Central memory CD8-positive, alpha-beta T cell (primary cell): Measurements from ENCODE around the gene CRP.

ENCODE experiments used
- ATAC-seq: fragments of 150-1000 bp; cut with Tn5 transposase; replicated peaks from 2 replicates; pipeline ENCODE4 v1.10.0; 2022; ENCODE audit warnings: mild to moderate bottlenecking, moderate FRiP score, moderate number of reproducible peaks; ENCODE audit not compliant: poor library complexity, severe bottlenecking; ENCODE audit errors: extremely low read depth
- DNase-seq, 2 donors: peaks; one replicate each; pipeline ENCODE4 v3.0.0; 2021; ENCODE audit warnings: low spot score in 2 of 2
- H3K27ac Mint-ChIP-seq: one replicate; pipeline ENCODE4 v1.8.0; 2022; ENCODE audit warnings: low read depth, mild to moderate bottlenecking, moderate library complexity, mixed read lengths
- H3K27me3 Mint-ChIP-seq: one replicate; pipeline ENCODE4 v1.8.0; 2022; ENCODE audit warnings: mixed read lengths
- H3K36me3 Mint-ChIP-seq: one replicate; pipeline ENCODE4 v1.8.0; 2022; ENCODE audit warnings: mild to moderate bottlenecking, moderate library complexity, mixed read lengths; ENCODE audit not compliant: insufficient read depth
- H3K4me1 Mint-ChIP-seq: one replicate; pipeline ENCODE4 v1.8.0; 2022; ENCODE audit warnings: mixed read lengths
- H3K4me3 Mint-ChIP-seq: one replicate; pipeline ENCODE4 v1.8.0; 2022; ENCODE audit warnings: mild to moderate bottlenecking, moderate library complexity, mixed read lengths
- H3K9me3 Mint-ChIP-seq: one replicate; pipeline ENCODE4 v1.8.0; 2022; ENCODE audit warnings: mixed read lengths

Gene CRP

GRCh38 chr1:159714529-159714928 lies at the start of gene CRP:
Gene CRP, minus strand, starts transcription at chr1:159714589. Its CDS starts 104 bp downstream, at chr1:159714485.
- ATAC-seq: no peak
- DNase-seq: no peak
- Mint-ChIP-seq H3K27ac (no peak within 1 kb of the TSS), H3K9me3 (peaks cover 17% of the 10 kb centered on the region), H3K27me3 (peaks cover 69% of the 10 kb centered on the region), H3K36me3 (peaks cover 3% of the 10 kb centered on the region), H3K4me1 (no peaks in the 10 kb centered on the region), H3K4me3 (no peak within 1 kb of the TSS)

DNA sequence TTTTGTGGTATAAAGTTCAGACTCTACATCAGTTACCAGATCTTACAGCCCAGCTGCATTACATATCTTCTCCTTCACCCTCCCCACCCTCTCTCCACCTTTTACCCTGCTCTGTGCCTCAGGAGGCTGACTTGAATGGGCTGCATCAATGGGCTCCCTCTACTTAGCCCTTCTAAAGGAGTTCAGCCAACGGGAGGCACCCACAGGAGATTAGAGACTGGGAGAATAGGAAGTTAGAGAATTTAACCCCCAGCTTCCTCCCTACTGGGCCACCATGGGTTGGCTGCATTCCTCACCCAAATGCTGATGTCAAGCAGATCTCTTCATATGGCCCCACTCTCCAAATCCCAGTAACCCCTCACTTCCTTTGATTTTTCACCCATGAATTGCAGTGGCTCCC lies 49.3 kb upstream of the CRP start:
- Mint-ChIP-seq H3K27ac (no peak overlapping the region), H3K4me3 (no peak overlapping the region), H3K4me1 (no peaks in the 10 kb centered on the region), H3K9me3 (no peaks in the 10 kb centered on the region), H3K27me3 (peaks cover 43% of the 10 kb centered on the region), H3K36me3 (no peaks in the 10 kb centered on the region)
- no peak for DNase-seq
- no peak for ATAC-seq

DNA sequence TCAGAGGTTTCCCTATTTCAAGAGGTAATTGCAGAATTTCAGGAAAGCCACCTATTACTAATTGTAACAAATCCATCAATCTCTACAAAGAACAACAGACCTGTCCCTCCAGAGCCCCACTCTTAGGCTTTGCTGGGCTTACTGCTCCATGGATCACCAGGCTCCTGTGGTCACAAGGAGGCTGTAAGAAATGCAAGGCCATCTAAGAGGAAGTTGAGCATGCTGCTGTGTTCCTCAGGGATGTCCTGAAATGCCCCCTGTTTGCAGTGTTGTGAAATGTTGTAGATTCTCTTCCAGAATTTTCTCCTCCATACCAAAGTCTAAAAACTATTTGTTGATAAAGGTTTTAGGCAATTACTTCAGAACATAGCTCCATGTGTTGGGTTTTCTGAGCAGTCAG lies 42.0 kb upstream of the CRP start:
- Mint-ChIP-seq H3K27ac (no peak overlapping the region), H3K36me3 (no peaks in the 10 kb centered on the region), H3K4me3 (no peak overlapping the region), H3K9me3 (no peaks in the 10 kb centered on the region), H3K27me3 (peaks cover 21% of the 10 kb centered on the region), H3K4me1 (no peaks in the 10 kb centered on the region)
- ATAC-seq (no peak), DNase-seq (no peak)

DNA sequence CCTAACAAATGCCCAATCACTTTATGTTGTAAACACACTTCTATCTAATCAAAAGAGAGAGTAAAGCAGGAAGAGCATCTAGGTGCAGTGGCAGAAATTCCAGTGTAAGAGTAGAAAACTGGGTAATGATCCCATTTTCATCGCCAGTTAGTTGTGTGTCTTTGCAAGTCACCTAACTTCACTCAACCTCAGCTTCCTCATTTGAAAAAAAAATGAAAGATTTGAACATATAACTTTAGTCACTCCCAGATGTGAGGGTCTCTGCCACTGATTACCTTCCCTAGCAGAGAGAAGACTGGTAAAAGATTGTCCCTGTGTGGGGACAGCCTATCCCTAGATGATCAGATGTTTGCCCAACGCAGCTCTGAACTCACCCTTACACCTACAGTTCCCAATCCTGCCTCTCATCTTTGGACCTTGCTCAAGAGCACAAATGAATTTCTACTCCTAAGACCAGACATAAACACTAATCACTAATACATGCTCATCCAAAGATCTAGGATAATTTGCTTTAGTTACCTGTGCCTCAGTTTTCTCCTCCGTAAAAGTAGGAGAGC lies 41.1 kb upstream of the CRP start:
- Mint-ChIP-seq H3K9me3 (no peaks in the 10 kb centered on the region), H3K27me3 (peaks cover 12% of the 10 kb centered on the region), H3K4me1 (no peaks in the 10 kb centered on the region), H3K4me3 (no peak overlapping the region), H3K27ac (no peak overlapping the region), H3K36me3 (no peaks in the 10 kb centered on the region)
- no peak for DNase-seq
- no peak for ATAC-seq

GRCh38 chr1:159753386-159753785 lies 39.0 kb upstream of the CRP start:
- Mint-ChIP-seq H3K4me3 (no peak overlapping the region), H3K4me1 (no peaks in the 10 kb centered on the region), H3K9me3 (no peaks in the 10 kb centered on the region), H3K36me3 (peaks cover 2% of the 10 kb centered on the region), H3K27ac (no peak overlapping the region), H3K27me3 (peaks cover 12% of the 10 kb centered on the region)
- ATAC-seq (no peak), DNase-seq (no peak)

DNA sequence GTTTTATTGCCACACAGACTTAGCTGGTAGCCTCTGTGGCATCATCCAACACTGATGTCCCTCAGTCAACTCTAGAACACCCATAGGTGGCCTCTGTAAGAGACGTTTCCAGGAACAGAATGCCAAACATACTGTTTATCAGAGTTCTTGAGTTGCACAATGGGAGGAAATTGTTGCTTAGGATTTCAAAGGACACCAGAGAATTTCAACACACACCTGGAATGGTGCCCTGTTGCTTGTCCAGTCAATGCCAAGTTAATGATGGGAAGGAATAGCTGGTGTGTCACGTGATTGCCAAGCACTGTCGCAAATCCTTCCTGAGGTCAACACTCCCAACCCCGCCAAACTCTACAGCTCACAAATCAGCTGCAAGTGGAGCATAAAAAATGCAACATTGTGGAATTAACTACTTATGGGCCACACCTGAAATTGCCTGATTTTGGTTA lies 37.8 kb upstream of the CRP start:
- peaks cover 2% of the 10 kb centered on the region for H3K36me3 Mint-ChIP-seq
- no peaks in the 10 kb centered on the region for H3K4me1 Mint-ChIP-seq
- no peak overlapping the region for H3K27ac Mint-ChIP-seq
- H3K9me3 Mint-ChIP-seq: no peaks in the 10 kb centered on the region
- peaks cover 12% of the 10 kb centered on the region for H3K27me3 Mint-ChIP-seq
- H3K4me3 Mint-ChIP-seq: no peak overlapping the region
- DNase-seq (no peak), ATAC-seq (no peak)

DNA sequence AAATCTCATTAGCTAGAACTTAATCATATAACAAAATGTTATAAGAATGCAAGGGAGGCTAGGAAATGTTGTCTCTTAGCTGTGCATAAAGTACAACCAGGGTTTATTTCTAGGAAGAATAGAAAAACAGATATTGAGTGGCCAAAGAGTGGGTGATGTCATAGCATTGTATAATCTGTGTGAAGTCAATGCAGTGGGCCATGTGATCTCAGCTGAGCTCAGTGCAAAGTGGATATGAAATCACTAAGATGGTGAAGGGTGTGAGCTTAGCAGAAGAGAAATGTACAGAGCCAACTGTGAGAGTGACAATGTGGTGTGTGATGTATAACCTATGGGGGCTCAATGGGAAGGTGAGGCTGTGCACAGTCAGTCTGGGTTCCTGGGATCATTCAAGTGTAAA lies 36.6 kb upstream of the CRP start:
- DNase-seq: no peak
- Mint-ChIP-seq H3K9me3 (no peaks in the 10 kb centered on the region), H3K4me1 (no peaks in the 10 kb centered on the region), H3K4me3 (no peak overlapping the region), H3K27ac (no peak overlapping the region), H3K27me3 (peaks cover 12% of the 10 kb centered on the region), H3K36me3 (peaks cover 2% of the 10 kb centered on the region)
- no peak for ATAC-seq

GRCh38 chr1:159750621-159751020 lies 36.2 kb upstream of the CRP start:
- ATAC-seq: no peak
- Mint-ChIP-seq H3K27me3 (peaks cover 12% of the 10 kb centered on the region), H3K27ac (no peak overlapping the region), H3K36me3 (peaks cover 2% of the 10 kb centered on the region), H3K9me3 (no peaks in the 10 kb centered on the region), H3K4me1 (no peaks in the 10 kb centered on the region), H3K4me3 (no peak overlapping the region)
- no peak for DNase-seq

- Mint-ChIP-seq H3K9me3 (no peaks in the 10 kb centered on the region), H3K36me3 (peaks cover 2% of the 10 kb centered on the region), H3K27me3 (peaks cover 13% of the 10 kb centered on the region), H3K4me1 (no peaks in the 10 kb centered on the region), H3K27ac (no peak overlapping the region), H3K4me3 (no peak overlapping the region)
- ATAC-seq: no peak
- DNase-seq: no peak
Measured at GRCh38 chr1:159749630-159750029, 35.2 kb upstream of the CRP start.

GRCh38 chr1:159748370-159748769 lies 34.0 kb upstream of the CRP start:
- H3K36me3 Mint-ChIP-seq: peaks cover 2% of the 10 kb centered on the region
- peaks cover 19% of the 10 kb centered on the region for H3K27me3 Mint-ChIP-seq
- H3K9me3 Mint-ChIP-seq: no peaks in the 10 kb centered on the region
- DNase-seq (no peak), ATAC-seq (no peak)
- no peaks in the 10 kb centered on the region for H3K4me1 Mint-ChIP-seq
- no peak overlapping the region for H3K27ac Mint-ChIP-seq
- no peak overlapping the region for H3K4me3 Mint-ChIP-seq

DNA sequence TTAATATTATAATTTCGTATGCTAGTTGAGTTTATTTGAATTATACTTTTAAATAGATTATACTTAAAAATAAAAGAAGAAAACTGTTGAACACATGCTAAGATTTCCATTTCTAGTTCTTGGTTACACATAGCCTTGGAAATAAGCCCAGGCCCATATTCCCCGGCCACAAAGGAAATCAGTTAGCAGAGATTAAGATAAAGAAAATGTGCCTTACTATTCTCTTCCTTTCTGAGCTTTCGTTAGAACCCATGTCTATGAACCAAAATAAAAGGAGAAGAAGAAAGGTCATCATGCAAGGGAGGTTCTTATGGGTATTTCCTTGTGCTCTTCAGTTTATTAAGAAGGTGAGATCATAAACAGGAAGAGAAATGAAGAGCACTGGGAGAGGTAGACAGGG lies 32.3 kb upstream of the CRP start:
- Mint-ChIP-seq H3K27ac (no peak overlapping the region), H3K9me3 (no peaks in the 10 kb centered on the region), H3K4me3 (no peak overlapping the region), H3K27me3 (peaks cover 31% of the 10 kb centered on the region), H3K4me1 (no peaks in the 10 kb centered on the region), H3K36me3 (peaks cover 2% of the 10 kb centered on the region)
- DNase-seq (no peak), ATAC-seq (no peak)

DNA sequence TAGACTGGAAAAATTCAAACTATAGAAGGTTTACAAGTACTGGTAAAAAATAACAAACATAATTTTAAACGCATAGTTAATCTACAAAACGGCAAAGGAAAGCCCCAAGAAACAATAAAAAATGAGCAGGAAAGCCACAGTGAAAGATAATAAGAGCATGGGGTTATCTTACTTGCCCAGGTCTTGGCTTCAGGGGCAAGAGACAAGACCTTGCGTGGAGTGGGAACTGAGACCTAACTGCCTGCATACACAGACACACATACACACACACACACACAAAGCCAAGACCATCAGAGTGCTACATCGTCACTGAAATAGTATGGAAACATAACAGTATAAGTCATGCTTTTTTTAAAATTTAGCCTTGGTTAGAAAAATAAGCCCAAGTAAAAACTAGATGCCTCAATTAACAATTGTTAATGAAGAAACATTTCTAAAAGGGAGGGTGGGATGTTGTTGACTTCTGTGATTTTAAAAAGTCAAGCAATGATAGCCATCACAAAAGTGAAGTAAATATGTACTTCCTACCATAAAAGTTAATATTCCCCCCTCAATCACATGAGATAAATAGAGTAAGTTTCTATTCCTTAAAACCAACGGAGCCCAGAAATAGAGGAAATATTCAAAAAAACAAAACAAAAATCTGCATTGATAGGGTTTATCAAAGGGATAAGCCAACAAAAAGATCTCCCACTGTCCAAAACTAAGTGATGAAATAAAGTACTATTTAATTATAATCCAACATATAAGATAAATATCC lies 29.4 kb upstream of the CRP start:
- peaks cover 40% of the 10 kb centered on the region for H3K27me3 Mint-ChIP-seq
- H3K4me3 Mint-ChIP-seq: no peak overlapping the region
- H3K9me3 Mint-ChIP-seq: no peaks in the 10 kb centered on the region
- ATAC-seq: no peak
- no peaks in the 10 kb centered on the region for H3K4me1 Mint-ChIP-seq
- DNase-seq: no peak
- H3K36me3 Mint-ChIP-seq: peaks cover 2% of the 10 kb centered on the region
- H3K27ac Mint-ChIP-seq: no peak overlapping the region

DNA sequence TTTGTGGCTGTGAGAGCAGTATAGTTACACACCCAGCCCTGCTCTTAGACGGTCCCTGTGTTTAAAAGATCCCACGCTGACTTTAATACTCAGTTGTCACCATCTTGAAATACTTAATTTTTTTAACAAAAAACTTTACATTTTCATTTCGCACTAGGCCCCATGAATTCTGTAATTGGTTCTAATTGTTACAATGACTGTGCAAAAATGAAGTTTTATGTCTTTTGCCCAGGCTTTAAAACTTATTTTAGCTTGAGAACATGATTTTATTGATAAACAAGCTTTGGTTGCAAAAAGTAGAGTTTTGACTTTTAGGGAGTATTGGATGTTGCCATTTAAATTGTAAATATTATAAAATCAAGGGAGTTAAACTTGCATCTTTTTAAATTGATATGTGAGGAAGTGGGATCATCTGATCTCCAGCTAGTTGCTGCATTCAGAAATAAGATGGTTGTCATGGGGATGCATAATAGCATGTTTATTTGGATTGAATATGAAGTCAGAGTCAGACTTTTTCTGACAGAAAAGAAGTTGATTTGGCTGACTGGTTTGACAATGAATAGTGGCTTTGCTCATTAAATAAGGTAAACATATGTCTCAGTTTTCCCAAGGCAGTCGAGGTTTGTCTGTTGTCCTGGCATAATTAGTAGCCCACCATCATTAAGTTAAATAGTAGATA lies 23.0 kb upstream of the CRP start:
- Mint-ChIP-seq H3K9me3 (no peaks in the 10 kb centered on the region), H3K27me3 (peaks cover 35% of the 10 kb centered on the region), H3K4me1 (no peaks in the 10 kb centered on the region), H3K36me3 (no peaks in the 10 kb centered on the region), H3K27ac (no peak overlapping the region), H3K4me3 (no peak overlapping the region)
- DNase-seq: no peak
- no peak for ATAC-seq
